HG03175 (cell line): ENCODE data around the gene ADSS1.
"Not testable (repeated sequence)": the region's sequence is repeated elsewhere in the genome, so short reads cannot be mapped to it uniquely, and the experiment has no call there.

Source experiments
- ATAC-seq: cut with Tn5 transposase; IDR thresholded peaks from one replicate; pipeline ENCODE4 v1.9.1; 2021; ENCODE audit warnings: mild to moderate bottlenecking, moderate library complexity; ENCODE audit not compliant: unreplicated experiment

The ADSS1 gene

DNA sequence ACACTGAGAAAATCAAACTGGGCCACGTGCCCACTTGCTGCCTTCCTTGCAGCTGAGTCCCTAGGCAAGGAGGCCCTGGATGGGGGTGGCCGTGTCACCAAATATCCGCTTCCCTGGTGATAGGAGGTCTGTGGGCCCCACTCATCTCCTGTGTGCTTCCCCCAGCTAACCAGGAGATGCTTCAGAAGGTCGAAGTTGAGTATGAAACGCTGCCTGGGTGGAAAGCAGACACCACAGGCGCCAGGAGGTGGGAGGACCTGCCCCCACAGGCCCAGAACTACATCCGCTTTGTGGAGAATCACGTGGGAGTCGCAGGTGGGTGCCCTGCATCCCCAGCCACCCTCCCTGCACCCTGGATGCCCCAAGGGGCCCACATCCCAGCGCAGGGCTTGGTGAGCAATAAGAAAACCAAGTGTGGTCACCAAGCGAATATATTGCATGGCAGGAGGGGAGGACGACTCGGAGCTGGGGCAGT, 22.1 kb downstream of the ADSS1 start:
- no peak for ATAC-seq

- no peak for ATAC-seq
Observed at GRCh38 chr14:104746934-104747481, 23.0 kb downstream of the ADSS1 start.

DNA sequence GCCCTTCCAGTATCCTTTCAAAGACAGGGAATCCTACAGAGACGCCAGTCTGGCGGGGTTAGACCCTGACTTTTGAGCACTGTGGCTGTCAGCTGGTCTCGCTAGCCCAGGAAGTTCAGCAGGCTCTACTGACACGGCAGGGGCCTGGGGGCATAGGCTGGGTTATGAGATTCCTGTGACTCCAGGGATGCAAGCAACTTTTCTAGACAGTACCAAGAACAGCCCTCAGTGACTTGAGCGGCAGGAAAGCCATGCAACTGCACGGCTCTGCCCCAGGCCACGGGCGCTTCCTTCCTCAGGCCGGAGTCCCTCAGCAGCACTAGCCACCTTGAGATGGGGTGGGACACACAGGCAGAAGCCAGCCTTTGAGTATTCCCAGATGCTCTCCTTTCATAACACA, 23.8 kb downstream of the ADSS1 start:
- ATAC-seq = no peak

- ATAC-seq = no peak
Observed at GRCh38 chr14:104749111-104749649, 25.2 kb downstream of the ADSS1 start.

DNA sequence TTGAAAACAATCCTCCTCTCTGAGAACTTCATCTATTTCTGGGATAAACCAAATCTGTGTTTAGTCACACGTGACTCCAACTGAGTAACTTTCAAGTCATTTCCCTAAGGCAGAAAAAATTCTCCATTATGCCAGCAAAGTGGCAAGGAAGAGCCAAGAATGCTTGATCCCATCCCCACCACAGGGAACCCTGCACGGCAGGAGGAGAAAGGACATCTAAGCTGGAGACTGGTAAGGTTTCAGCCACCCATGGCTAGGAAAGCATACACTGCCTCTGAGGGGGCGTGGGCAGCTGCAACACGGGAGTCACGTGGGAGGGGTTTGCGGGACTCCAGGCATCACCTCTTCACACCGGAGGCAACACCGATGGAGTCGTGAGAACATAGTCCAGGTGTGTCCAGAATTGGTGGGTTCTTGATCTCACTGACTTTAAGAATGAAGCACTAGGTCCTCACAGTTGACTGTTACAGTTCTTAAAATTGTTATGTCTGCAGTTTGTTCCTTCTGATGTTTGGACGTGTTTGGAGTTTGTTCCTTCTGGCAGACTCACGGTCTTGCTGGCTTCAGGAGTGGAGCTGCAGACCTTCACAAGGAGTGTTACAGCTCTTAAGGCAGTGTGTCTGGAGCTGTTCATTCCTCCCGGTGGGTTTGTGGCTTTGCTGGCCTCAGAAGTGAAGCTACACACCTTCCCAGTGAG, 26.2 kb downstream of the ADSS1 start:
- no peak for ATAC-seq

DNA sequence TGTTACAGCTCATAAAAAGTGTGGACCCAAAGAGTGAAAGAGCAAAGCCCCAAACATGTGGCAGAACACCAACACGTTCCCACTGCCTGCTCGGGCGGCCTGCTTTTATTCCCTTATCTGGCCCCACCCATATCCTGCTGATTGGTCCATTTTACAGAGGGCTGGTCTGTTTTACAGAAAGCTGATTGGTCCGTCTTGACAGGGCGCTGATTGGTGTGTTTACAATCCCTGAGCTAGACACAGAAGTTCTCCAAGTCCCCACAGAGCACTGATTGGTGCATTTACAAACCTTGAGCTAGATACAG, 26.7 kb downstream of the ADSS1 start:
- not testable (repeated sequence) for ATAC-seq

- ATAC-seq = no peak
Observed at GRCh38 chr14:104751539-104752422, 27.8 kb downstream of the ADSS1 start.

GRCh38 chr14:104752423-104752734, 28.4 kb downstream of the ADSS1 start:
- ATAC-seq = peak; percentile 7

DNA sequence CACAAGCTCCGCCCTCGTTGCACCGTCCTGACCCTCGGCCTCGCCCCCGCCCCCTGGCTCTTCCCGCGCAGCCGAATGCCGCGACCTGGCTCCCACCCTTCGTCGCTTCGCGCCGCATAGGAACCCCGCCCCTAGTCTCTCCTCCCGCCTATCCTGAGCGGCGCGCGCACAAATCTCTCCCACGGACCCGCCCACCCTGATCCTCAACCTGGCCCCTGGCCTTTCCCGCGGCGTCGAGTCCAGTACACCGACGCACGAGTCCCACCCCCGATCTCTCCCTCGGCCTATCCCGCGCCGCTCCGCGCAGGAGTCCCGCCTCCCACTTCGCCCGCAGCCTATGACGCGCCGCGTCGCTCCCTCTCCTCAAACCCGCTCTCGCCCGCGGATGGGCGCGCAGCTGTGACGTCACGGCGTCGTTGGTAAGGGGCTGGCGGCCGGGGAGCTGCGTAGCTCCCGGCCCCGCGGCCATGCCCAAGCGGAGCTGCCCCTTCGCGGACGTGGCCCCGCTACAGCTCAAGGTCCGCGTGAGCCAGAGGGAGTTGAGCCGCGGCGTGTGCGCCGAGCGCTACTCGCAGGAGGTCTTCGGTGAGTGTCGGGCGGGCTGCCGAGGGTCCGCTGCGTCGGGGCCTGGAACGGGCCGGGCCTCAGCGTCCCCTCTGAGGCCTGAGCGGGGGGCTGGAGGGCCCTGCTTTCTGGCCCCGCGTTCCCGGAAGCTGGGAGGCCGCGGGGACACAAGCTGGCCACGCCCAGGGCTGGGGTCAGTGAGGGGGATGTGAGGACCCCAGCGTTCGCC, 28.9 kb downstream of the ADSS1 start, which contains the start of gene SIVA1:
TSS of gene SIVA1 (plus strand) at position 413 of the 793 bp plus-strand sequence. CDS start at position 468, 55 bp downstream.
- peak; percentile 88 for ATAC-seq

- no peak for ATAC-seq
Observed at GRCh38 chr14:104753528-104754212, 29.6 kb downstream of the ADSS1 start.

GRCh38 chr14:104754213-104754851, 30.3 kb downstream of the ADSS1 start:
- ATAC-seq = no peak

DNA sequence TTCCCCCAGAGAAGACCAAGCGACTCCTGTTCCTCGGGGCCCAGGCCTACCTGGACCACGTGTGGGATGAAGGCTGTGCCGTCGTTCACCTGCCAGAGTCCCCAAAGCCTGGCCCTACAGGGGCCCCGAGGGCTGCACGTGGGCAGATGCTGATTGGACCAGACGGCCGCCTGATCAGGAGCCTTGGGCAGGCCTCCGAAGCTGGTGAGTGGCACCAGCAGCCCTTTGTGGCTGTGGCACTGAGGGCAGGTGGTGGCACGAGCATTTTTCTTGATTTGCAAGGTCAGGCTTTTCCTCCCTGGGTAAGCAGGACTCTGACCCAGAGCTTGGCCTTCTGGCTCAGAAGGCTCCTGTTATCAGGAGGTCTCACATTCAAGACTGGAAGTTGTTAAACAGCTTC, 31.6 kb downstream of the ADSS1 start:
- no peak for ATAC-seq

GRCh38 chr14:104756477-104757237, 32.6 kb downstream of the ADSS1 start:
- ATAC-seq = no peak

GRCh38 chr14:104757238-104757585, 33.2 kb downstream of the ADSS1 start:
- ATAC-seq = no peak

- ATAC-seq = no peak
Observed at GRCh38 chr14:104757681-104758392, 33.8 kb downstream of the ADSS1 start.

- ATAC-seq = no peak
Observed at GRCh38 chr14:104758981-104759969, 35.2 kb downstream of the ADSS1 start.

DNA sequence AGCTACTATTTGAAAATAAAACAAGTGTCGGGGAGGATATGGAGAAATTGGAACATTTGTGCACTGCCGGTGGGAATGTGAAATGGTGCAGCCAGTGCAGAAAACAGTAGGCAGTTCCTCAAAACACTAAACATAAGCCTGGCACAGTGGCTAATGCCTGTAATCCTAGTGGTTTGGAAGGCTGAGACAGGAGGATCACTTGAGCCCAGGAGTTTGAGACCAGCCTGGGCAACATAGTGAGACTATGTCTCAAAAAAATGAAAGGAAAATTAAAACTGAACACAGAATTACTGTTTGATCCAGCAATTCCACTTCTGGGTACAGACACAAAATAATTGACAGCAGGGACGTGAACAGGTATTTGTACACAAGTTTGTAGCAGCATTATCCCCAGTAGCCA, 41.5 kb downstream of the ADSS1 start:
- ATAC-seq = no peak
